Peyer's patch (tissue), 4 donors: ENCODE data around the gene COX18. TPM values are rescaled to one million over a fixed set of nuclear protein-coding genes. Genes with fewer than 3 reads are reported as not detected.

ENCODE experiments used
- small RNA-seq, 2 donors: library from RNA; depleted of rRNA; stranded (forward); fragments of <200 nt; gene quantifications; one replicate each; pipeline ENCODE3, GENCODE V24; 2016
- total RNA-seq, 4 donors: library from RNA; depleted of rRNA; stranded (reverse); fragments of >200 nt; gene quantifications; one replicate each; pipeline ENCODE4 v1.1.0, GENCODE V29; 2016

COX18 gene
- total RNA-seq, 4 donors from 2014 or later, result 8.8 to 14.9 (median 10.7) TPM

Small RNA genes within 50 kb of the gene (small RNA-seq; reads per million reads assigned to genes)
- gene RNU6ATAC5P, result 0 reads per million in 2 donors

Other genes starting within 250 kb of the COX18 start
- gene ANKRD17, start 189.1 kb upstream of the COX18 start, total RNA-seq, result 10 to 100 TPM; 61.7 to 92.0 (median 81.0) TPM